Motor neuron (in vitro differentiated cells): ENCODE results near the gene CHD6. TPM values are rescaled to one million over a fixed set of nuclear protein-coding genes. Genes with fewer than 3 reads are reported as not detected.
A peak's percentile ranks its signal among the peaks of the same experiment; 100 is the strongest.

ENCODE experiments used
- ATAC-seq, 8 experiments: fragments of 200-7000 bp; cut with Tn5 transposase; replicated peaks in 6 of 8; 2 replicates each; pipeline ENCODE4 v1.8.0; 2021; ENCODE audit warnings: mild to moderate bottlenecking in 8 of 8, moderate library complexity in 8 of 8
- H3K27ac ChIP-seq, 2 donors: fragments of 250-450 bp; sonication (Bioruptor Pico); 2 replicates each; pipeline ENCODE4 v1.9.0; 2021; ENCODE audit warnings: antibody characterized with exemption in 2 of 2, mild to moderate bottlenecking in 2 of 2, moderate library complexity in 1 of 2
- H3K4me1 ChIP-seq, 2 donors: fragments of 250-450 bp; sonication (Bioruptor Pico); replicated peaks in 1 of 2; 2 replicates each; pipeline ENCODE4 v1.6.1; 2021; ENCODE audit warnings: antibody characterized with exemption in 2 of 2, mild to moderate bottlenecking in 2 of 2, moderate library complexity in 1 of 2
- H3K4me3 ChIP-seq, 5 donors: fragments of 250-450 bp; sonication (Bioruptor Pico); 2 replicates each; pipeline ENCODE4 v1.9.0; 2021; ENCODE audit warnings: antibody characterized with exemption in 5 of 5, mild to moderate bottlenecking in 5 of 5, moderate library complexity in 4 of 5
- WGBS, 10 experiments: fragments of 450-650 bp; shearing (Covaris generic); methylation state at CpG; one replicate each; pipeline ENCODE4 v1.0.0; 2022; 5-methylcytosine and 5-hydroxymethylcytosine counted together
- in situ Hi-C, 9 experiments: fragments of 400-800 bp; cut with MboI; loops; one replicate each; pipeline ENCODE4 v1.15.0; 2021; ENCODE audit warnings: low sequenced_read_pairs in 9 of 9, low pct_unique_long_range_greater_than_20kb in 2 of 9; ENCODE audit not compliant: unreplicated experiment in 9 of 9
- total RNA-seq, 8 experiments: library from RNA; unstranded; fragments of 300-600 nt; gene quantifications; 2 replicates each; pipeline versions ENCODE4 v1.2.3 to v1.2.4, GENCODE V29; 2022

Gene CHD6
- total RNA-seq, 8 experiments from 2014 or later = 19.4 to 59.2 (median 37.5) TPM

DNA sequence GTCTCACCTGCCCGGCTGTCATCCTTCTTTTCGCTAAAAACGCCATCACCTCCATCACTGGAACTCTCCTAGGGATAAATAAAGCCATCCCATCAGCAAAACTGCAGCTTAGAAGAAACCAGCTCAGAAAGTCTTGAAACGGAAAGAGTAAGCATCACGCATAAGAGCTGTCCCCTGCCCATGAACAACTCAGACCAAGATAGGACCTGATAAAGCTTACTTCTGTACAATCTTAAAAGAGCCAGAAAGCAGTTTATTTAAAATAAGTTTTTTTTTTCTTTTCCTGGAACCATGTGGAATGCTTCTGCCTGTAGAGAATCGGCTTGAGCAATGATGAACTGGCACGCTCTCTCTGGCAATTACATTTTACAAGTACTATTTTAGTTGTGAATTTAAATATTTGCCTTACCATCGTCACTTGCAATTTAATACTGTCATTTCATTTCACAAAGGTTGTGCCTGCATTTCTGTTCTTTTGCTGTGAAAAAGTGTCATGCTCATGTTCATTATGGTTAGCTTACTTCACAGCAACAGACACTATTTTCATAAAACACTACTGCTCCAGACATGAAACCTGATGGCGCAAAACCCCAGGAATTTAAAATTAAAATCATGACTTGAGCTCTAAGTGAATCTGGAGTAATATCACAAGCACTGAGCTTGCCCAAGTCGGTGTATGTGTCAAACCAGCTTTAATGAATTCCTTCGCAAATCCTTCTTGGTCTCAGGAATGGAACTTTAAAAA, 191.9 kb downstream of the CHD6 start:
- H3K27ac ChIP-seq = no peak overlapping the region
- WGBS, 10 experiments = 42 to 100% (median 93%) methylated on average over 3 to 11 of the region's 11 CpGs

GRCh38 chr20:41425180-41425884, 192.8 kb downstream of the CHD6 start:
- H3K27ac ChIP-seq = no peak overlapping the region
- H3K4me1 ChIP-seq = no peaks in the 10 kb centered on the region
- H3K4me3 ChIP-seq = no peak overlapping the region
- in situ Hi-C loops = no loop called here
- 20 to 100% (median 75%) methylated on average over 1 to 10 of the region's 10 CpGs for WGBS, 10 experiments
- ATAC-seq = no peak

More for the DNA sequence above, 191.9 kb downstream of the CHD6 start:
- no peak for ATAC-seq
- Histone ChIP-seq H3K4me3 (no peak overlapping the region), H3K4me1 (no peaks in the 10 kb centered on the region)
- in situ Hi-C loops = no loop called here

DNA sequence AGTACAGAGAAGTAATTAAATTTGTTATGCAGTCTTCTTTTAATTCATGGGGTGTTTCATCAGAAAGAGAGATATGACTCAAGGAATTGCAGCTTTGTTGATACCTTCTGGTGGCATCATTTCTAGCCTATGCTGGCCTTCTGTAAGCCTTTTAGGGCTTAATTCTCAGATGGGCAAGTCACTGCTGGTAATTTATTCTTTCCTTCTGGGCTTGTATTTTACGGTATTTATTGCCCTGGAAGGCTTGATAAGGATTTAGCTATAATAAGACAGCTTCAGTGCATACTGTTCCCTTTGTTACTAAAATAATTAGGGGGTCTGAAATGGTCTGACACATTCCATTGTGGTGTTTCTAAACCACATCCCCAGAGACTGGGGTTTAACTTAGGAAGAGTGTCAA, 193.6 kb downstream of the CHD6 start:
- H3K27ac ChIP-seq = no peak overlapping the region
- no peak for ATAC-seq
- H3K4me3 ChIP-seq = no peak overlapping the region
- no peaks in the 10 kb centered on the region for H3K4me1 ChIP-seq
- WGBS, 10 experiments = 17 to 100% (median 90%) methylated on average over 1 of the region's 1 CpG; no CpG with 5 or more reads in 4 of the 10 experiments
- in situ Hi-C loops = no loop called here

DNA sequence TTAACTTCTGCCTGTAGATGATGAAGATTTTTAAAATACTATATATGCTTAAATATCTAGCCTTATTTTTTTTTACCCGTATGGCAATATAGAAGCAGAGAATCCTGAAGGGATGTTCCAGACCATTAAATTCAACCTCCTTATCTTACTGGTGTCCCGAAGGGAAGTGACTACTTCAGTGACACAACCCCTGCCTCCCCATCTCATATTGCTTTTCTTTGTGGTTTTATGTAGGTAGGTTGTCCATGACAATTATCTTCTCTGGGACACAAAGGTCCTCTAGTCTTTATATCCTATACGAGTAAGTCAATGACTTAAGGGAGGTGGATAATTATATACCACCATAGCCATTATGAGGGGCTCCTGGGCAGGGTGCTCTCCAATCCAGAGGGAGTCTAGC, 194.2 kb downstream of the CHD6 start:
- no peak for ATAC-seq
- no peak overlapping the region for H3K27ac ChIP-seq
- 90 to 100% (median 100%) methylated on average over 1 to 3 of the region's 3 CpGs for WGBS, 10 experiments
- in situ Hi-C loops = no loop called here
- no peaks in the 10 kb centered on the region for H3K4me1 ChIP-seq
- no peak overlapping the region for H3K4me3 ChIP-seq

- in situ Hi-C loops = no loop called here
- WGBS, 10 experiments = 88 to 100% (median 95%) methylated on average over 1 to 2 of the region's 2 CpGs; no CpG with 5 or more reads in 1 of the 10 experiments
- Histone ChIP-seq H3K4me3 (no peak overlapping the region), H3K27ac (no peak overlapping the region), H3K4me1 (no peaks in the 10 kb centered on the region)
- ATAC-seq = no peak
Observed at GRCh38 chr20:41422953-41423352, 195.2 kb downstream of the CHD6 start.

- ATAC-seq = no peak
- Histone ChIP-seq H3K4me1 (no peaks in the 10 kb centered on the region), H3K27ac (no peak overlapping the region), H3K4me3 (no peak overlapping the region)
- in situ Hi-C loops = no loop called here
- 20 to 100% (median 100%) methylated on average over 1 to 7 of the region's 7 CpGs; no CpG with 5 or more reads in 2 of the 10 experiments for WGBS, 10 experiments
Observed at GRCh38 chr20:41418739-41419293, 199.4 kb downstream of the CHD6 start.

DNA sequence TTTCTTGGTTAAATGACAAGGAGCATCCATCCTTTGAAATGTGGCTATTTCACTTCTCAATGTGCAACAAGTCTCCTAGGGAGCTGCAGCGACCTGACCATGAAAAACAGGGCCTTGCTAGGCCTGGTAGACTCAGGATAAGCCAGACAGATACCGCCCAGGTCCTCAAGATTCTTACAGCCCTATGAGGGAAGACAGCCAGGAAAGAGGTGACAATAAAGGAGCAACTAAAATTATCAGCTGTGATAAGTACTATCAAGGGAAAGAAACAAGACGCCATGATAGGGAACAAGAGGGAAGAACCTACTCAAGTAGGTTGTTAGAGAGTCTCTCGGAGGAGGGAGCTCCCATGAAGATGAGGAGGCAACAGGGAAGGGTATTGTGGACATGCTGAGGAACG, 200.1 kb downstream of the CHD6 start:
- Histone ChIP-seq H3K4me1 (no peaks in the 10 kb centered on the region), H3K4me3 (no peak overlapping the region), H3K27ac (no peak overlapping the region)
- in situ Hi-C loops = no loop called here
- WGBS, 10 experiments = 57 to 100% (median 74%) methylated on average over 1 to 5 of the region's 5 CpGs
- no peak for ATAC-seq

GRCh38 chr20:41415191-41415590, 203.0 kb downstream of the CHD6 start:
- no peak overlapping the region for H3K27ac ChIP-seq
- no peak for ATAC-seq
- in situ Hi-C loops = no loop called here
- no peaks in the 10 kb centered on the region for H3K4me1 ChIP-seq
- H3K4me3 ChIP-seq = no peak overlapping the region
- WGBS, 10 experiments = 83 to 100% (median 96%) methylated on average over 2 to 6 of the region's 8 CpGs; no CpG with 5 or more reads in 3 of the 10 experiments

- no peak overlapping the region for H3K4me3 ChIP-seq
- 40 to 100% (median 83%) methylated on average over 1 to 3 of the region's 5 CpGs; no CpG with 5 or more reads in 3 of the 10 experiments for WGBS, 10 experiments
- no peak for ATAC-seq
- no peak overlapping the region for H3K27ac ChIP-seq
- in situ Hi-C loops = no loop called here
- no peaks in the 10 kb centered on the region for H3K4me1 ChIP-seq
Observed at GRCh38 chr20:41413169-41413568, 205.0 kb downstream of the CHD6 start.

GRCh38 chr20:41412324-41413120, 205.7 kb downstream of the CHD6 start:
- Histone ChIP-seq H3K27ac (no peak overlapping the region), H3K4me3 (no peak overlapping the region), H3K4me1 (no peaks in the 10 kb centered on the region)
- WGBS, 10 experiments = 67 to 100% (median 92%) methylated on average over 1 to 11 of the region's 12 CpGs; no CpG with 5 or more reads in 1 of the 10 experiments
- ATAC-seq = no peak
- in situ Hi-C loops = no loop called here

- ATAC-seq = peak in 3 of 8 experiments; percentile 26 to 59 (median 52)
- Histone ChIP-seq H3K4me1 (no peaks in the 10 kb centered on the region), H3K27ac (no peak overlapping the region), H3K4me3 (no peak overlapping the region)
- WGBS, 10 experiments = 0 to 100% (median 33%) methylated on average over 2 of the region's 2 CpGs; no CpG with 5 or more reads in 4 of the 10 experiments
- in situ Hi-C loops = no loop called here
Observed at GRCh38 chr20:41411391-41411847, 206.8 kb downstream of the CHD6 start.

GRCh38 chr20:41408986-41409385, 209.2 kb downstream of the CHD6 start:
- H3K4me1 ChIP-seq = peaks cover 0 to 2% of the 10 kb centered on the region in 2 donors
- no peak overlapping the region for H3K27ac ChIP-seq
- in situ Hi-C loops = no loop called here
- peak in 1 of 8 experiments; percentile 50 for ATAC-seq
- WGBS, 10 experiments = 77 to 100% (median 82%) methylated on average over 1 to 6 of the region's 9 CpGs; no CpG with 5 or more reads in 4 of the 10 experiments
- no peak overlapping the region for H3K4me3 ChIP-seq
